Measurements from ENCODE around the gene PIK3CD.

PIK3CD gene

GRCh38 chr1:9721606-9722377 lies 70.3 kb downstream of the PIK3CD start:
- no peak for DNase-seq

- DNase-seq = no peak
Observed at GRCh38 chr1:9722378-9722749, 70.8 kb downstream of the PIK3CD start.

GRCh38 chr1:9723068-9723805 lies 71.7 kb downstream of the PIK3CD start:
- DNase-seq = no peak

GRCh38 chr1:9723926-9724325 lies 72.4 kb downstream of the PIK3CD start:
- DNase-seq = no peak

GRCh38 chr1:9724706-9725476 lies 73.4 kb downstream of the PIK3CD start:
- DNase-seq = peak; percentile 36

- DNase-seq = no peak
Observed at GRCh38 chr1:9726406-9726805, 74.9 kb downstream of the PIK3CD start.

GRCh38 chr1:9726905-9727595 lies 75.5 kb downstream of the PIK3CD start:
- DNase-seq = no peak

GRCh38 chr1:9728451-9729295 lies 77.1 kb downstream of the PIK3CD start:
- DNase-seq = no peak

- no peak for DNase-seq
Observed at GRCh38 chr1:9729523-9729922, 78.0 kb downstream of the PIK3CD start.

GRCh38 chr1:9730096-9730901 lies 78.8 kb downstream of the PIK3CD start:
- DNase-seq = no peak

- no peak for DNase-seq
Observed at GRCh38 chr1:9731051-9731537, 79.6 kb downstream of the PIK3CD start.

GRCh38 chr1:9731561-9731960 lies 80.0 kb downstream of the PIK3CD start:
- DNase-seq = no peak

GRCh38 chr1:9732123-9732971 lies 80.8 kb downstream of the PIK3CD start:
- no peak for DNase-seq

GRCh38 chr1:9733160-9733789 lies 81.7 kb downstream of the PIK3CD start:
- no peak for DNase-seq

GRCh38 chr1:9735800-9736199 lies 84.3 kb downstream of the PIK3CD start:
- DNase-seq = no peak

GRCh38 chr1:9736241-9736640 lies 84.7 kb downstream of the PIK3CD start:
- no peak for DNase-seq

GRCh38 chr1:9737057-9737456 lies 85.5 kb downstream of the PIK3CD start:
- no peak for DNase-seq

- DNase-seq = no peak
Observed at GRCh38 chr1:9737671-9738070, 86.1 kb downstream of the PIK3CD start.

GRCh38 chr1:9744106-9744799 lies 92.7 kb downstream of the PIK3CD start:
- no peak for DNase-seq

All from NCI-H226 (cell line).